K562 (cell line): Measurements from ENCODE around the gene DDX51. TPM values are rescaled to one million over a fixed set of nuclear protein-coding genes. Genes with fewer than 3 reads are reported as not detected.

Source experiments
- ATAC-seq: fragments of 200-7000 bp; cut with Tn5 transposase; 3 replicates; pipeline ENCODE4 v1.9.1; 2020; ENCODE audit warnings: moderate library complexity
- BruUV-seq: library from RNA; stranded (reverse); fragments of 400-500 nt; replicated peaks from 2 replicates; lab custom pipeline; 2021; lab: Mats Ljungman, UMichigan
- CTCF ChIA-PET: fragments of 300-600 bp; formaldehyde crosslinking; extraction: SDS; loops from one replicate; lab custom pipeline; 2021; ENCODE audit warnings: low intra/inter-chr PET ratio; lab: Yijun Ruan, JAX
- POLR2A ChIA-PET: fragments of 300-600, 350-650 bp; sonication (Branson Sonifier 250); formaldehyde crosslinking; extraction: SDS; loops from one replicate; lab custom pipeline; 2021; ENCODE audit warnings: antibody characterized with exemption, inconsistent platforms; lab: Yijun Ruan, JAX
- DNase-seq, 4 experiments: peaks; one replicate each; pipeline versions ENCODE4 v3.0.0 to v3.0.0-alpha.2; 2011 to 2018; ENCODE audit warnings: low spot score in 3 of 4, mixed read lengths in 3 of 4; ENCODE audit errors: extremely low read depth in 1 of 4
- FAIRE-seq: peaks from 2 replicates; lab custom pipeline; 2011; peaks lifted over from hg19 to GRCh38; lab: Jason Lieb, UNC
- H2AFZ ChIP-seq: 2 replicates; pipeline ENCODE4 v1.6.0; 2011; ENCODE audit warnings: low read depth, low read length, control low read depth, inconsistent platforms
- H3K27ac ChIP-seq: fragments of 200-600 bp; 3 replicates; pipeline ENCODE4 v1.8.0; 2011; ENCODE audit warnings: low read depth, mild to moderate bottlenecking, control low read depth, inconsistent platforms, low read length, moderate library complexity, mixed read lengths; ENCODE audit errors: extremely low read depth
- H3K27me3 ChIP-seq, 2 experiments: fragments of 300-600 bp in 1 of 2; 2 replicates in 1 of 2; 3 replicates in 1 of 2; pipeline versions ENCODE4 v1.6.0 to v1.8.0; 2011; ENCODE audit warnings: inconsistent platforms in 2 of 2, low read length in 2 of 2, mild to moderate bottlenecking in 1 of 2, mixed read lengths in 1 of 2, moderate library complexity in 1 of 2; ENCODE audit not compliant: control insufficient read depth in 2 of 2, insufficient read depth in 2 of 2
- H3K36me3 ChIP-seq: fragments of 300-600 bp; 3 replicates; pipeline ENCODE4 v1.8.0; 2011; ENCODE audit warnings: mild to moderate bottlenecking, low read length, inconsistent platforms; ENCODE audit not compliant: control insufficient read depth, insufficient read depth
- H3K4me1 ChIP-seq, 2 experiments: fragments of 200-600 bp in 1 of 2; replicated peaks in 1 of 2; 2 replicates in 1 of 2; 3 replicates in 1 of 2; pipeline versions ENCODE4 v1.5.1 to v1.8.0; 2011; ENCODE audit warnings: inconsistent platforms in 2 of 2, low read length in 2 of 2, mild to moderate bottlenecking in 1 of 2, mixed read lengths in 1 of 2, moderate library complexity in 1 of 2; ENCODE audit not compliant: control insufficient read depth in 2 of 2, insufficient read depth in 2 of 2
- H3K4me2 ChIP-seq: 2 replicates; pipeline ENCODE4 v1.6.1; 2011; ENCODE audit warnings: low read length, control low read depth, inconsistent platforms, mixed read lengths; ENCODE audit not compliant: insufficient read depth
- H3K4me3 ChIP-seq: fragments of 200-600 bp; sonication (generic), shearing (Covaris generic); 2 replicates; pipeline ENCODE4 v1.5.1; 2016; ENCODE audit warnings: control low read depth, inconsistent platforms
- H3K79me2 ChIP-seq: fragments of 200-600 bp; 3 replicates; pipeline ENCODE4 v1.8.0; 2011; ENCODE audit warnings: low read length, inconsistent platforms; ENCODE audit not compliant: control insufficient read depth, insufficient read depth
- H3K9ac ChIP-seq, 2 experiments: 2 replicates each; pipeline versions ENCODE4 v1.6.0 to v1.6.1; 2011; ENCODE audit warnings: low read depth in 2 of 2, low read length in 2 of 2, control low read depth in 1 of 2, inconsistent platforms in 1 of 2, mild to moderate bottlenecking in 1 of 2, mixed read lengths in 1 of 2; ENCODE audit not compliant: insufficient read depth in 1 of 2
- H3K9me1 ChIP-seq: one replicate; pipeline ENCODE4 v1.6.0; 2011; ENCODE audit warnings: inconsistent platforms, mild to moderate bottlenecking, low read length, moderate library complexity; ENCODE audit not compliant: control insufficient read depth, insufficient read depth
- H3K9me3 ChIP-seq: replicated peaks from 2 replicates; pipeline ENCODE4 v1.5.1; 2011; ENCODE audit warnings: low read depth, low read length, inconsistent platforms; ENCODE audit not compliant: control insufficient read depth, insufficient read depth
- H4K20me1 ChIP-seq: replicated peaks from 2 replicates; pipeline ENCODE4 v1.6.1; 2011; ENCODE audit warnings: low read length, inconsistent platforms, mixed read lengths; ENCODE audit not compliant: control insufficient read depth, insufficient read depth
- CREBBP ChIP-seq: IDR thresholded peaks from one replicate; pipeline ENCODE4 v1.6.1; 2012; ENCODE audit warnings: low read depth, mild to moderate bottlenecking, control low read depth, inconsistent platforms, low read length
- HNRNPL ChIP-seq: fragments of 200-400 bp; formaldehyde crosslinking; IDR thresholded peaks from 2 replicates; pipeline ENCODE4 v1.6.1; 2017; ENCODE audit warnings: low read depth, mild to moderate bottlenecking, low read length
- XRCC5 ChIP-seq: fragments of 200-400 bp; formaldehyde crosslinking; IDR thresholded peaks from 2 replicates; pipeline ENCODE4 v1.6.1; 2017; ENCODE audit warnings: low read depth, mild to moderate bottlenecking, low read length
- ZNF212 ChIP-seq: fragments of 450-650 bp; formaldehyde crosslinking; IDR thresholded peaks from 2 replicates; pipeline ENCODE4 v1.4.0; 2020; ENCODE audit warnings: mild to moderate bottlenecking
- ZNF436 ChIP-seq: fragments of 250-450, 450-650 bp; sonication (Bioruptor Pico); formaldehyde crosslinking; IDR thresholded peaks from 2 replicates; pipeline ENCODE4 v1.7.0; 2020; ENCODE audit warnings: mild to moderate bottlenecking
- WGBS: fragments of 100-300 bp; shearing (Covaris generic); methylation state at CpG from one replicate; pipeline ENCODE4 v1.1.6; 2016; ENCODE audit warnings: low coverage, mixed read lengths; ENCODE audit not compliant: insufficient coverage; ENCODE audit errors: missing lambda C conversion rate; 5-methylcytosine and 5-hydroxymethylcytosine counted together
- in situ Hi-C: fragments of 300-500 bp; cut with MboI; formaldehyde crosslinking; loops from 4 replicates; pipeline ENCODE4 v1.15.0; 2018; ENCODE audit warnings: inconsistent platforms, mixed read lengths
- intact Hi-C: fragments of 100-400 bp; cut with micrococcal nuclease; formaldehyde crosslinking; loops from 2 replicates; pipeline ENCODE4 v1.14.2; 2022
- polyA plus RNA-seq, 8 experiments: library from polyadenylated mRNA; depleted of rRNA in 4 of 8; stranded (reverse) in 5 of 8; unstranded in 3 of 8; fragments of >200 nt; fragmentation: Nextera tagmentation in 2 of 8; fragmentation: Illumina TruSeq in 1 of 8; extraction: Ambion mirVana in 2 of 8; extraction: Trizol in 1 of 8; gene quantifications; 2 replicates each; pipeline versions ENCODE4 v1.2.1 to v1.2.3, GENCODE V29; 2011 to 2014; ENCODE audit warnings: inconsistent platforms in 1 of 8, missing spikeins in 1 of 8
- total RNA-seq, 7 experiments: library from RNA; depleted of rRNA in 6 of 7; stranded (reverse); fragments of >200 nt in 6 of 7; fragmentation: Illumina TruSeq in 2 of 7; extraction: Trizol in 2 of 7; gene quantifications; 2 replicates each; pipeline versions ENCODE4 v1.2.1 to v1.2.3, GENCODE V29; 2011 to 2021; ENCODE audit warnings: low replicate concordance in 1 of 7
- TF ChIP-seq, protein P1 (sequence below), 3 experiments: fragments of 200-800 bp in 1 of 3; sonication (Bioruptor generic) in 1 of 3; sonication (generic) in 1 of 3; formaldehyde crosslinking in 1 of 3; IDR thresholded peaks; 2 replicates each; pipeline versions ENCODE4 v1.6.1 to v1.8.0; 2016 to 2022; ENCODE audit warnings: mild to moderate bottlenecking in 2 of 3, missing compliant biosample characterization in 2 of 3, missing genetic modification characterization in 2 of 3, missing genetic modification reagents in 1 of 3
- TF ChIP-seq, protein P2 (sequence below): sonication (generic); formaldehyde crosslinking; IDR thresholded peaks from 2 replicates; pipeline ENCODE4 v1.8.1; 2023; ENCODE audit warnings: mild to moderate bottlenecking, missing genetic modification reagents

Gene DDX51
- total and polyA plus RNA-seq, 9 of the 15 experiments (the other 6 are each of a cell fraction or from before 2014, with no cell fraction given) = 1.1 to 35.9 (median 12.4) TPM

DNA sequence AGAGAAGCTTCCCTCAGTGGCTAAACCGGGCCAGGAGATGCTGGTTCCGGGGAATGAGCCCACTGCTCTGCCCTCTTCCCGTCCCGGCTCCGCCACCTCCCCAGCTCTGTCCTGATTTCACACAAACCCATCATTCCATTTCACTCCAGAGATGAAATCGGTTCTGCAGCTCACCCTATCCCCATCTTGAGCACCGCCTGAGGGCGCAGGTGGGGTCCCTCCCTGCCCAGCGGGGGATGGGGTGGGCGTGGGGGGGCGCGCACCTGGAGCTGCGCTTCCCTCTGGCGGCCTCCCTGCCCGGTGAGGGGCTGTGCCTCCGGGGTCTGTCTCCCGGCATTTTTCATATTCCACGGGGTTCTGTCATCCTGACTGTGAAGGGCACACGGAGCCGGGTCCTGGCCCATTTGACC, 44.8 kb upstream of the DDX51 start:
- H2AFZ ChIP-seq = peak overlapping the region; percentile 91
- peak overlapping the region in 1 of 2 experiments; percentile 74; a peak in 1 of 4 replicates for H3K9ac ChIP-seq
- intact Hi-C loops = no loop called here
- BruUV-seq = no TSS peak
- TF ChIP-seq, protein P1, sequence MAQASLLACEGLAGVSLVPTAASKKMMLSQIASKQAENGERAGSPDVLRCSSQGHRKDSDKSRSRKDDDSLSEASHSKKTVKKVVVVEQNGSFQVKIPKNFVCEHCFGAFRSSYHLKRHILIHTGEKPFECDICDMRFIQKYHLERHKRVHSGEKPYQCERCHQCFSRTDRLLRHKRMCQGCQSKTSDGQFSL (CRISPR knock-in tag; IDR thresholded peaks at IDR 0.05) = peak; percentile 59; the same call in 1 of the 2 replicates
- TF ChIP-seq, protein P1 (tag; IDR thresholded peaks at IDR 0.05) = no peak
- no peak for TF ChIP-seq CREBBP
- no peak for DNase-seq
- CTCF ChIA-PET = no interaction called here
- in situ Hi-C loops = no loop called here
- H3K4me3 ChIP-seq = no peak overlapping the region
- FAIRE-seq = no peak
- POLR2A ChIA-PET = interaction anchor here (0.9 kb wide), 1 partner anchor 105 kb away, joined by 3 read pairs; no protein-coding TSS in a partner anchor
- peaks cover 30 to 78% of the 10 kb centered on the region in 2 experiments; a peak in 4 of 5 replicates for H3K27me3 ChIP-seq
- H3K27ac ChIP-seq = no peak overlapping the region
- peaks cover 3 to 40% of the 10 kb centered on the region in 2 experiments; a peak in 2 of 5 replicates for H3K4me1 ChIP-seq
- H3K4me2 ChIP-seq = peak overlapping the region; percentile 71; the same call in 1 of the 2 replicates
- no peaks in the 10 kb centered on the region for H3K9me1 ChIP-seq
- no peaks in the 10 kb centered on the region for H3K79me2 ChIP-seq
- no peak for ATAC-seq
- H3K9me3 ChIP-seq = peaks cover 11% of the 10 kb centered on the region
- WGBS = 13% methylated on average over 12 of the region's 20 CpGs
- H3K36me3 ChIP-seq = no peaks in the 10 kb centered on the region
- H4K20me1 ChIP-seq = no peaks in the 10 kb centered on the region

DNA sequence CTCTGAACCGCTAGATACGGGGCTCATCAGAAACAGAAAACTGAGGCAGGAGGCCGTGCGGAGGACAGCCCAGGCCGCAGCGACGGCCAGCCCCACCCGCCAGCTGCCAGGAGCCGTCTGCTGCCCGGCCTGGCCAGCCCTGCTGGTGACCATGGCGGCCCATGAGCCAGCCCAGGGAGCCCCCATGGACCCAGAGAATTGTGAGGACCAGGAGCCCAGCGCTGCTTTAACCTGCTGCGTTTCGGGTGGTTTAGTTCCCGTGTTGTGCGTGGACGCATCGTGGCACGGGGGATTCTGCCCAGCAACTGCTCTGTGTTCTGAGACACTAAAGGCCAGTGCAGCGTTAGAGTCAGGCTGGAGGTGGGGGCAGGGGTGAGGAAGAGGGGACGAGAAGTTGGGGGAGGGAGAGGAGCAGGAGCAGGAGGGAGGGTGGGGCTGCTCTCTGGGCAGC, 44.4 kb upstream of the DDX51 start:
- H3K9ac ChIP-seq = no peak overlapping the region
- H3K27ac ChIP-seq = no peak overlapping the region
- H3K27me3 ChIP-seq = peaks cover 30 to 79% of the 10 kb centered on the region in 2 experiments; a peak in 4 of 5 replicates
- ATAC-seq (no peak), FAIRE-seq (no peak), DNase-seq (no peak)
- H3K4me1 ChIP-seq = peaks cover 3 to 40% of the 10 kb centered on the region in 2 experiments; a peak in 2 of 5 replicates
- intact Hi-C loops (no loop called here), in situ Hi-C loops (no loop called here)
- H3K4me3 ChIP-seq = no peak overlapping the region
- H3K4me2 ChIP-seq = no peak overlapping the region
- WGBS = 45% methylated on average over 18 of the region's 21 CpGs
- POLR2A ChIA-PET = no interaction called here
- H4K20me1 ChIP-seq = no peaks in the 10 kb centered on the region
- H2AFZ ChIP-seq = no peak overlapping the region
- CTCF ChIA-PET = no interaction called here
- no peaks in the 10 kb centered on the region for H3K36me3 ChIP-seq
- no TSS peak for BruUV-seq
- no peaks in the 10 kb centered on the region for H3K9me1 ChIP-seq
- H3K9me3 ChIP-seq = peaks cover 6% of the 10 kb centered on the region
- H3K79me2 ChIP-seq = no peaks in the 10 kb centered on the region
- TF ChIP-seq HNRNPL (no peak), ZNF436 (no peak), XRCC5 (no peak), ZNF212 (CRISPR knock-in tag) (no peak)
- TF ChIP-seq, protein P2, sequence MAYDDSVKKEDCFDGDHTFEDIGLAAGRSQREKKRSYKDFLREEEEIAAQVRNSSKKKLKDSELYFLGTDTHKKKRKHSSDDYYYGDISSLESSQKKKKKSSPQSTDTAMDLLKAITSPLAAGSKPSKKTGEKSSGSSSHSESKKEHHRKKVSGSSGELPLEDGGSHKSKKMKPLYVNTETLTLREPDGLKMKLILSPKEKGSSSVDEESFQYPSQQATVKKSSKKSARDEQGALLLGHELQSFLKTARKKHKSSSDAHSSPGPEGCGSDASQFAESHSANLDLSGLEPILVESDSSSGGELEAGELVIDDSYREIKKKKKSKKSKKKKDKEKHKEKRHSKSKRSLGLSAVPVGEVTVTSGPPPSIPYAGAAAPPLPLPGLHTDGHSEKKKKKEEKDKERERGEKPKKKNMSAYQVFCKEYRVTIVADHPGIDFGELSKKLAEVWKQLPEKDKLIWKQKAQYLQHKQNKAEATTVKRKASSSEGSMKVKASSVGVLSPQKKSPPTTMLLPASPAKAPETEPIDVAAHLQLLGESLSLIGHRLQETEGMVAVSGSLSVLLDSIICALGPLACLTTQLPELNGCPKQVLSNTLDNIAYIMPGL (CRISPR knock-in tag) = no peak
